ENCODE measurements around the gene RANBP10. TPM values are rescaled to one million over a fixed set of nuclear protein-coding genes. Genes with fewer than 3 reads are reported as not detected.

Gene RANBP10
- total and polyA plus RNA-seq, 4 donors: 9.8 to 15.5 (median 13.8) TPM

GRCh38 chr16:67697422-67698185 is 108.8 kb downstream of the RANBP10 start:
- no peak overlapping the region for H3K9ac ChIP-seq (ENCODE audit: low read depth in 1 of 2, low read length in 2 of 2)
- no peak for DNase-seq (ENCODE audit: low spot score)
- H3K27me3 ChIP-seq (ENCODE audit: control insufficient read depth in 4 of 4, insufficient read depth in 4 of 4, low read length in 3 of 4): no peaks in the 10 kb centered on the region
- H3K36me3 ChIP-seq (ENCODE audit: control insufficient read depth in 4 of 4, insufficient read depth in 3 of 4, low read depth in 1 of 4, low read length in 3 of 4): peaks cover 0 to 2% (median under 1%) of the 10 kb centered on the region in 4 donors
- H3K4me1 ChIP-seq (ENCODE audit: control insufficient read depth in 4 of 4, insufficient read depth in 4 of 4, low read length in 3 of 4): peaks cover 0 to 13% (median 9%) of the 10 kb centered on the region in 4 donors
- peak overlapping the region in 1 of 2 donors; percentile 28 for H3K27ac ChIP-seq (ENCODE audit: low read depth in 1 of 2, low read length in 2 of 2)
- H3K9me3 ChIP-seq (ENCODE audit: control insufficient read depth in 4 of 4, low read length in 3 of 4): no peaks in the 10 kb centered on the region
- no peak overlapping the region for H3K4me3 ChIP-seq (ENCODE audit: low read depth in 1 of 3, low read length in 3 of 3)
- WGBS: 85% methylated on average over 4 of the region's 4 CpGs
- TF ChIP-seq RAD21 (IDR thresholded peaks at IDR 0.05) (no peak), JUND (IDR thresholded peaks at IDR 0.05) (no peak), NR2F2 (IDR thresholded peaks at IDR 0.05) (no peak), ATF3 (IDR thresholded peaks at IDR 0.05) (no peak), HNF4A (conservative IDR thresholded peaks at IDR 0.05) (no peak), RXRA (IDR thresholded peaks at IDR 0.05) (no peak), ZBTB33 (IDR thresholded peaks at IDR 0.05) (no peak), EGR1 (IDR thresholded peaks at IDR 0.05; ENCODE audit: low read depth in 2 of 2) (no peak), SP1 (IDR thresholded peaks at IDR 0.05) (no peak), FOXA1 (IDR thresholded peaks at IDR 0.05) (no peak), HNF4G (IDR thresholded peaks at IDR 0.05) (no peak), TAF1 (conservative IDR thresholded peaks at IDR 0.05) (no peak), GABPA (IDR thresholded peaks at IDR 0.05 in 1 of 2, conservative IDR thresholded peaks at IDR 0.05 in 1 of 2) (no peak), MAX (IDR thresholded peaks at IDR 0.05) (no peak), YY1 (IDR thresholded peaks at IDR 0.05) (no peak), FOXA2 (IDR thresholded peaks at IDR 0.05) (no peak)
- TF ChIP-seq, protein P1, sequence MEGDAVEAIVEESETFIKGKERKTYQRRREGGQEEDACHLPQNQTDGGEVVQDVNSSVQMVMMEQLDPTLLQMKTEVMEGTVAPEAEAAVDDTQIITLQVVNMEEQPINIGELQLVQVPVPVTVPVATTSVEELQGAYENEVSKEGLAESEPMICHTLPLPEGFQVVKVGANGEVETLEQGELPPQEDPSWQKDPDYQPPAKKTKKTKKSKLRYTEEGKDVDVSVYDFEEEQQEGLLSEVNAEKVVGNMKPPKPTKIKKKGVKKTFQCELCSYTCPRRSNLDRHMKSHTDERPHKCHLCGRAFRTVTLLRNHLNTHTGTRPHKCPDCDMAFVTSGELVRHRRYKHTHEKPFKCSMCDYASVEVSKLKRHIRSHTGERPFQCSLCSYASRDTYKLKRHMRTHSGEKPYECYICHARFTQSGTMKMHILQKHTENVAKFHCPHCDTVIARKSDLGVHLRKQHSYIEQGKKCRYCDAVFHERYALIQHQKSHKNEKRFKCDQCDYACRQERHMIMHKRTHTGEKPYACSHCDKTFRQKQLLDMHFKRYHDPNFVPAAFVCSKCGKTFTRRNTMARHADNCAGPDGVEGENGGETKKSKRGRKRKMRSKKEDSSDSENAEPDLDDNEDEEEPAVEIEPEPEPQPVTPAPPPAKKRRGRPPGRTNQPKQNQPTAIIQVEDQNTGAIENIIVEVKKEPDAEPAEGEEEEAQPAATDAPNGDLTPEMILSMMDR (IDR thresholded peaks at IDR 0.05; ENCODE audit: low read depth, low read length, missing input control): no peak
- TF ChIP-seq, protein P2, sequence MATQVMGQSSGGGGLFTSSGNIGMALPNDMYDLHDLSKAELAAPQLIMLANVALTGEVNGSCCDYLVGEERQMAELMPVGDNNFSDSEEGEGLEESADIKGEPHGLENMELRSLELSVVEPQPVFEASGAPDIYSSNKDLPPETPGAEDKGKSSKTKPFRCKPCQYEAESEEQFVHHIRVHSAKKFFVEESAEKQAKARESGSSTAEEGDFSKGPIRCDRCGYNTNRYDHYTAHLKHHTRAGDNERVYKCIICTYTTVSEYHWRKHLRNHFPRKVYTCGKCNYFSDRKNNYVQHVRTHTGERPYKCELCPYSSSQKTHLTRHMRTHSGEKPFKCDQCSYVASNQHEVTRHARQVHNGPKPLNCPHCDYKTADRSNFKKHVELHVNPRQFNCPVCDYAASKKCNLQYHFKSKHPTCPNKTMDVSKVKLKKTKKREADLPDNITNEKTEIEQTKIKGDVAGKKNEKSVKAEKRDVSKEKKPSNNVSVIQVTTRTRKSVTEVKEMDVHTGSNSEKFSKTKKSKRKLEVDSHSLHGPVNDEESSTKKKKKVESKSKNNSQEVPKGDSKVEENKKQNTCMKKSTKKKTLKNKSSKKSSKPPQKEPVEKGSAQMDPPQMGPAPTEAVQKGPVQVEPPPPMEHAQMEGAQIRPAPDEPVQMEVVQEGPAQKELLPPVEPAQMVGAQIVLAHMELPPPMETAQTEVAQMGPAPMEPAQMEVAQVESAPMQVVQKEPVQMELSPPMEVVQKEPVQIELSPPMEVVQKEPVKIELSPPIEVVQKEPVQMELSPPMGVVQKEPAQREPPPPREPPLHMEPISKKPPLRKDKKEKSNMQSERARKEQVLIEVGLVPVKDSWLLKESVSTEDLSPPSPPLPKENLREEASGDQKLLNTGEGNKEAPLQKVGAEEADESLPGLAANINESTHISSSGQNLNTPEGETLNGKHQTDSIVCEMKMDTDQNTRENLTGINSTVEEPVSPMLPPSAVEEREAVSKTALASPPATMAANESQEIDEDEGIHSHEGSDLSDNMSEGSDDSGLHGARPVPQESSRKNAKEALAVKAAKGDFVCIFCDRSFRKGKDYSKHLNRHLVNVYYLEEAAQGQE (IDR thresholded peaks at IDR 0.05): no peak

Data from liver (tissue), 9 donors.